Neural progenitor cell (in vitro differentiated cells): ENCODE results near the gene SLC25A13. TPM values are rescaled to one million over a fixed set of nuclear protein-coding genes. Genes with fewer than 3 reads are reported as not detected.

Experiments used
- DNase-seq: peaks from one replicate; pipeline ENCODE4 v3.0.0-alpha.2; 2016; ENCODE audit warnings: low spot score
- H2AFZ ChIP-seq: fragments of 200-600 bp; sonication (generic); replicated peaks from 2 replicates; pipeline ENCODE4 v1.6.1; 2016; ENCODE audit warnings: antibody characterized with exemption
- H3F3A ChIP-seq: fragments of 200-600 bp; sonication (generic); 2 replicates; pipeline ENCODE4 v1.6.1; 2016; ENCODE audit warnings: antibody characterized with exemption, low read depth
- H3K27ac ChIP-seq: fragments of 200-600 bp; sonication (generic); 2 replicates; pipeline ENCODE4 v1.5.1; 2016; ENCODE audit warnings: mild to moderate bottlenecking
- H3K27me3 ChIP-seq: fragments of 200-600 bp; sonication (generic); 2 replicates; pipeline ENCODE4 v1.6.1; 2016; ENCODE audit warnings: mild to moderate bottlenecking, moderate library complexity
- H3K36me3 ChIP-seq: fragments of 200-600 bp; sonication (generic); 2 replicates; pipeline ENCODE4 v1.5.1; 2016
- H3K4me1 ChIP-seq: fragments of 200-600 bp; sonication (generic); 2 replicates; pipeline ENCODE4 v1.6.1; 2016; ENCODE audit warnings: mixed run types
- H3K4me2 ChIP-seq: fragments of 200-600 bp; sonication (generic); 2 replicates; pipeline ENCODE4 v1.6.1; 2016
- H3K4me3 ChIP-seq: fragments of 200-600 bp; sonication (generic); 2 replicates; pipeline ENCODE4 v1.5.1; 2016
- H3K79me2 ChIP-seq: fragments of 200-600 bp; sonication (generic); 2 replicates; pipeline ENCODE4 v1.6.1; 2016; ENCODE audit warnings: low read depth
- H3K9ac ChIP-seq: fragments of 200-600 bp; sonication (generic); 2 replicates; pipeline ENCODE4 v1.6.1; 2016
- H3K9me3 ChIP-seq: fragments of 200-600 bp; sonication (generic); 2 replicates; pipeline ENCODE4 v1.5.1; 2016; ENCODE audit warnings: low read depth
- H4K20me1 ChIP-seq: fragments of 200-600 bp; sonication (generic); 2 replicates; pipeline ENCODE4 v1.6.1; 2016; ENCODE audit warnings: low read depth
- H3K27ac Mint-ChIP-seq: 3 replicates; pipeline ENCODE4 v1.8.0; 2021; ENCODE audit warnings: mixed read lengths
- H3K27me3 Mint-ChIP-seq: 2 replicates; pipeline ENCODE4 v1.8.0; 2022; ENCODE audit warnings: low read depth, mild to moderate bottlenecking, inconsistent platforms, moderate library complexity, mixed read lengths; ENCODE audit not compliant: insufficient read depth
- H3K36me3 Mint-ChIP-seq: 3 replicates; pipeline ENCODE4 v1.8.0; 2021; ENCODE audit warnings: mixed read lengths
- H3K4me1 Mint-ChIP-seq: 3 replicates; pipeline ENCODE4 v1.8.0; 2021; ENCODE audit warnings: mixed read lengths
- H3K4me3 Mint-ChIP-seq: 3 replicates; pipeline ENCODE4 v1.8.0; 2021; ENCODE audit warnings: mild to moderate bottlenecking, moderate library complexity, mixed read lengths
- H3K9me3 Mint-ChIP-seq: 3 replicates; pipeline ENCODE4 v1.8.0; 2020; ENCODE audit warnings: mixed read lengths
- CTCF ChIP-seq: fragments of 200-600 bp; sonication (generic); IDR thresholded peaks from 2 replicates; pipeline ENCODE4 v1.5.1; 2017; ENCODE audit warnings: antibody characterized with exemption, mild to moderate bottlenecking
- EZH2 ChIP-seq: fragments of 200-600 bp; sonication (generic); IDR thresholded peaks from 2 replicates; pipeline ENCODE4 v1.6.1; 2017; ENCODE audit warnings: antibody characterized with exemption, mild to moderate bottlenecking, moderate library complexity
- EZH2phosphoT487 ChIP-seq: fragments of 200-600 bp; sonication (generic); IDR thresholded peaks from 2 replicates; pipeline ENCODE4 v1.6.1; 2017; ENCODE audit warnings: antibody characterized with exemption
- total RNA-seq: library from RNA; depleted of rRNA; stranded (reverse); fragments of >200 nt; gene quantifications from 2 replicates; pipeline ENCODE4 v1.2.3, GENCODE V29; 2015; ENCODE audit warnings: low replicate concordance

The SLC25A13 gene
- total RNA-seq, 1 donor from 2014 or later = 83.3 TPM

- H3K36me3 Mint-ChIP-seq = peaks cover 8% of the 10 kb centered on the region
- no peak overlapping the region for H3K4me3 ChIP-seq
- H3K9ac ChIP-seq = no peak overlapping the region
- H3K27ac Mint-ChIP-seq = no peak overlapping the region
- peaks cover 12% of the 10 kb centered on the region for H3K4me1 Mint-ChIP-seq
- no peaks in the 10 kb centered on the region for H3K9me3 Mint-ChIP-seq
- no peak overlapping the region for H3K4me3 Mint-ChIP-seq
- peaks cover 16% of the 10 kb centered on the region for H3K4me1 ChIP-seq
- no peaks in the 10 kb centered on the region for H3K36me3 ChIP-seq
- H3K27ac ChIP-seq = no peak overlapping the region
- H3K9me3 ChIP-seq = no peaks in the 10 kb centered on the region
- no peaks in the 10 kb centered on the region for H4K20me1 ChIP-seq
- DNase-seq = no peak
- no peaks in the 10 kb centered on the region for H3K27me3 ChIP-seq
- H3K79me2 ChIP-seq = no peaks in the 10 kb centered on the region
- TF ChIP-seq CTCF = no peak
- TF ChIP-seq EZH2 = no peak
- TF ChIP-seq EZH2phosphoT487 = no peak
- H2AFZ ChIP-seq = no peak overlapping the region
- H3K27me3 Mint-ChIP-seq = no peaks in the 10 kb centered on the region
- no peak overlapping the region for H3K4me2 ChIP-seq
- peaks cover 4% of the 10 kb centered on the region for H3F3A ChIP-seq
Observed at GRCh38 chr7:96205665-96206064, 116.2 kb downstream of the SLC25A13 start.

- Histone ChIP-seq H4K20me1 (no peaks in the 10 kb centered on the region), H3K9ac (no peak overlapping the region), H3K79me2 (no peaks in the 10 kb centered on the region), H3K27ac (no peak overlapping the region), H2AFZ (no peak overlapping the region), H3K4me1 (peaks cover 5% of the 10 kb centered on the region), H3F3A (peaks cover 3% of the 10 kb centered on the region), H3K27me3 (no peaks in the 10 kb centered on the region), H3K36me3 (no peaks in the 10 kb centered on the region), H3K4me2 (no peak overlapping the region), H3K4me3 (no peak overlapping the region), H3K9me3 (no peaks in the 10 kb centered on the region)
- no peak overlapping the region for H3K4me3 Mint-ChIP-seq
- DNase-seq = no peak
- peaks cover 11% of the 10 kb centered on the region for H3K4me1 Mint-ChIP-seq
- no peak overlapping the region for H3K27ac Mint-ChIP-seq
- TF ChIP-seq CTCF (no peak), EZH2 (no peak), EZH2phosphoT487 (no peak)
- no peaks in the 10 kb centered on the region for H3K9me3 Mint-ChIP-seq
- H3K27me3 Mint-ChIP-seq = no peaks in the 10 kb centered on the region
- H3K36me3 Mint-ChIP-seq = peaks cover 8% of the 10 kb centered on the region
Observed at GRCh38 chr7:96204601-96205000, 117.3 kb downstream of the SLC25A13 start.

- Histone ChIP-seq H3K4me3 (no peak overlapping the region), H4K20me1 (no peaks in the 10 kb centered on the region), H3F3A (no peaks in the 10 kb centered on the region), H3K9ac (no peak overlapping the region), H3K36me3 (no peaks in the 10 kb centered on the region), H3K4me1 (no peaks in the 10 kb centered on the region), H3K27ac (no peak overlapping the region), H3K27me3 (no peaks in the 10 kb centered on the region), H3K4me2 (no peak overlapping the region), H2AFZ (no peak overlapping the region), H3K79me2 (no peaks in the 10 kb centered on the region), H3K9me3 (no peaks in the 10 kb centered on the region)
- Mint-ChIP-seq H3K4me3 (no peak overlapping the region), H3K9me3 (no peaks in the 10 kb centered on the region), H3K27me3 (no peaks in the 10 kb centered on the region), H3K4me1 (peaks cover 5% of the 10 kb centered on the region), H3K27ac (no peak overlapping the region), H3K36me3 (peaks cover 8% of the 10 kb centered on the region)
- DNase-seq = no peak
- no peak for TF ChIP-seq EZH2
- TF ChIP-seq EZH2phosphoT487 = no peak
- no peak for TF ChIP-seq CTCF
Observed at GRCh38 chr7:96203786-96204185, 118.1 kb downstream of the SLC25A13 start.
